Fibroblast of mammary gland (primary cell): ENCODE results near the gene UFD1.

Source experiments
- DNase-seq: peaks from one replicate; pipeline ENCODE4 v3.0.0-alpha.2; 2010; ENCODE audit warnings: low read depth
- H3K4me3 ChIP-seq: 2 replicates; pipeline ENCODE4 v1.5.1; 2011; ENCODE audit warnings: low read depth, mild to moderate bottlenecking, low read length, moderate library complexity; ENCODE audit not compliant: control insufficient read depth
- TF ChIP-seq, protein P1 (sequence below): conservative IDR thresholded peaks from 2 replicates; pipeline ENCODE4 v1.5.1; 2011; ENCODE audit warnings: low read depth, low read length, inconsistent platforms; ENCODE audit not compliant: control insufficient read depth, insufficient read depth

The UFD1 gene

DNA sequence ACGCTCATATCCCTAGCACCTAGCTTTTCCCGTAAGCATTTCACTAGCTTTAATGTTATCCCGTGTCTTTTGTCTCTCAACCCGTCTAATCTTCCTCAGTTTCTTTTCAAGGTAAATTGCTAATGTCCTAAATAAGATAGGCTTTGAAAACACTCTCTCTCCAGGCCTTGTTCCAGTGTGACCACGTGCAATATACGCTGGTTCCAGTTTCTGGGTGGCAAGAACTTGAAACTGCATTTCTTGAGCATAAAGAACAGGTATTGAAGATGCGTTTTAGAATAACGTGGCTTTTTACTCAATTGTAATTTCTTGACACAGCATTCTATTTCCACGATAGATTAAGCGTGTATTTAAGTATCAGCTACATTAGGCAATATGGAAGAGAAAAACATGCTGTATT lies 1.8 kb upstream of the UFD1 start:
- peak overlapping the region; percentile 75 for H3K4me3 ChIP-seq
- TF ChIP-seq, protein P1, sequence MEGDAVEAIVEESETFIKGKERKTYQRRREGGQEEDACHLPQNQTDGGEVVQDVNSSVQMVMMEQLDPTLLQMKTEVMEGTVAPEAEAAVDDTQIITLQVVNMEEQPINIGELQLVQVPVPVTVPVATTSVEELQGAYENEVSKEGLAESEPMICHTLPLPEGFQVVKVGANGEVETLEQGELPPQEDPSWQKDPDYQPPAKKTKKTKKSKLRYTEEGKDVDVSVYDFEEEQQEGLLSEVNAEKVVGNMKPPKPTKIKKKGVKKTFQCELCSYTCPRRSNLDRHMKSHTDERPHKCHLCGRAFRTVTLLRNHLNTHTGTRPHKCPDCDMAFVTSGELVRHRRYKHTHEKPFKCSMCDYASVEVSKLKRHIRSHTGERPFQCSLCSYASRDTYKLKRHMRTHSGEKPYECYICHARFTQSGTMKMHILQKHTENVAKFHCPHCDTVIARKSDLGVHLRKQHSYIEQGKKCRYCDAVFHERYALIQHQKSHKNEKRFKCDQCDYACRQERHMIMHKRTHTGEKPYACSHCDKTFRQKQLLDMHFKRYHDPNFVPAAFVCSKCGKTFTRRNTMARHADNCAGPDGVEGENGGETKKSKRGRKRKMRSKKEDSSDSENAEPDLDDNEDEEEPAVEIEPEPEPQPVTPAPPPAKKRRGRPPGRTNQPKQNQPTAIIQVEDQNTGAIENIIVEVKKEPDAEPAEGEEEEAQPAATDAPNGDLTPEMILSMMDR, result no peak
- DNase-seq, result no peak

DNA sequence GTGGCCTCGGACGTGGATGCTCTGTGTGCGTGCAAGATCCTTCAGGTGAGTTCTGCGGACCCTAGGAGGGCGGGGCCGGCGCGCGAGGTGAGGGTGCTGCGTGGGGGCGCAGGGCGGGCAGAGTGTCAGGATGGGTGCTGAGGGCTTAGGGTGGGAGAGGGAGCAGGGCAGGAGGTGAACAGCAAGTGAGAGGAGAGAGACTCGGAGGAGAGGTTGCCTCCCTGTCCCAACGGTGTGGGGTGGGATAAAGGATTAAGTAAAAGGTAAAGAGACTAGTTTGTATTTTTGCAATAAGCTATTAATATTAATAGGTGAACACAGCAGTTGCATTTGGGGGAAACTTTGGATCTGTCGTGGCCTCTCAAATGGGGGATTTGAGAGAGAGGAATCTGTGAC lies 1.2 kb upstream of the UFD1 start:
- peak overlapping the region; percentile 75 for H3K4me3 ChIP-seq
- no peak for DNase-seq
- TF ChIP-seq, protein P1, result no peak

DNA sequence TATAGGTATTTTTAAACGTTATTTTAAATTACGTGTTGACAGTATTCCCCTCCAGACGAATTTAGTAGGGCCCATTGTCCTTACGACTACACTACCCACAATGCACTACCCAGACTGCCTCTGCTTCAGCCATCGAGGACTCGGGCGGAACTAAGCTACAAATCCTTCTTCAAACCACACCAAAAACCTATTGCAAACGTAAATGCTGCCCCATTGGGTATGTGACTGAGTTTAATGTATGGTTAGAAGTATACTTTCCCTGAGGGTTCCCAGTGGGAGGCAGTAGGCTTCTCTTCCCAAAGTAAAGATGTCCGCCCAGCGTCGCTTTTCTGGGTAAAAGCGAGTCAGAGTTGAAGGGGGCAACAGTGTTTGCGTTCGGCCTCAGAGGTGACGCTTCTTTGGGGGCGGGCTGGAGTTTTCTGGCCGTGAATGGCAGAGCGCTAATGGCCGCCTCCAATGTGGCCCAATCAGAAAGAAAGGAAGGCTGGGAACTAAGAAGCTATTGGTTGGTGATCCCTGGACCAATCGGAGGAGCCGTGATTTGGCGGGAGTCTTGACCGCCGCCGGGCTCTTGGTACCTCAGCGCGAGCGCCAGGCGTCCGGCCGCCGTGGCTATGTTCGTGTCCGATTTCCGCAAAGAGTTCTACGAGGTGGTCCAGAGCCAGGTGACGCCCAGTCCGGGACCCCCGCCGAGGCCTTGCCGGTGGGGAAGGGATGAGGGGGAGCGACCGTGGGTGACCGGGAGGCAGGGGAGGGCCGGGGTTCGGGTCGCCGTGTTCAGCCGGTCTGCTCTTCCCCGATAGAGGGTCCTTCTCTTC lies 571 bp upstream of the UFD1 start, which contains the start of gene CDC45:
CDC45 (plus strand) TSS at position 566 of the 818 bp plus-strand sequence; CDS start at position 615, 49 bp downstream.
- TF ChIP-seq, protein P1, result no peak
- peak within 1 kb of the TSS; percentile 75 for H3K4me3 ChIP-seq
- peak; percentile 98 for DNase-seq

DNA sequence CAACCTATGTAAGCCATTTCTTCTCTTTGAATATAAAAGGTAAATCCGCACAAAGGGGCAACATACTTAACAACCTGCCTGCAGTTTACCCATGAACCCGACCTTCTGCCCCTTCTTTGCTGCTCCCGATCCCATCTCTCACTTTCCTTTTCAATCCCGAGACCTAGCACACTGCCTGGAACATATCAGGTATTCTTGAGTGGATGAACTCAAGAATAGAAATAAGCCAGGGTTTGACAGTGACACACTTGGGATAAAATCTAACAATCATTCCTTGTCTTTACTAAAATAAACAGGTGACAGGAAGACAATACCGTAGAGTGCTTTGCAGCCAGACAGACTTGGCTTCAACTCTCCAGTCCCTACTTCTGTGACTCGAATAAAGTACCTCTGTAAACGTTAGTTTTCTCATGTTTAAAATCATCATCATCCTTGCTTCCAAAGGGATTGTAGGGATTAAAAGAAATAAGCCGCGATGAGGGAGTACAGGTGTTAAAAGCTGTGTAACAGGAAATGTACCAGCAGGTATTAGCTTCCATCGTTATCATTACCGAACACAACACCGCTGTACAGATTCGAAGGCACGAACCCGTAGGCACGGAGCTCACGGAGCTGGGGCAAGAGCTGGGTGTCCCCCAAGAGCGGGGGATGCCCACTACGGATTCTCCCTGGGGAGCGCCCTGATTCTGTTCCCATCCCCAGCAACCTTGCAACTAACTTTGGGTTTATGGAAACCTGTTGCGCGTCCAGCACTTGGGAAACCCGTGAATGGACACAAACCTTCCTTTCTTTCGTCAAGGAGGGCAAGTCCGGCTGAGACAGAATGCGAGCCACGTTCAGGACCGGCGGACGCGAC lies 720 bp downstream of the UFD1 start:
- no peak for DNase-seq
- H3K4me3 ChIP-seq, result peak overlapping the region; percentile 75
- TF ChIP-seq, protein P1, result no peak

DNA sequence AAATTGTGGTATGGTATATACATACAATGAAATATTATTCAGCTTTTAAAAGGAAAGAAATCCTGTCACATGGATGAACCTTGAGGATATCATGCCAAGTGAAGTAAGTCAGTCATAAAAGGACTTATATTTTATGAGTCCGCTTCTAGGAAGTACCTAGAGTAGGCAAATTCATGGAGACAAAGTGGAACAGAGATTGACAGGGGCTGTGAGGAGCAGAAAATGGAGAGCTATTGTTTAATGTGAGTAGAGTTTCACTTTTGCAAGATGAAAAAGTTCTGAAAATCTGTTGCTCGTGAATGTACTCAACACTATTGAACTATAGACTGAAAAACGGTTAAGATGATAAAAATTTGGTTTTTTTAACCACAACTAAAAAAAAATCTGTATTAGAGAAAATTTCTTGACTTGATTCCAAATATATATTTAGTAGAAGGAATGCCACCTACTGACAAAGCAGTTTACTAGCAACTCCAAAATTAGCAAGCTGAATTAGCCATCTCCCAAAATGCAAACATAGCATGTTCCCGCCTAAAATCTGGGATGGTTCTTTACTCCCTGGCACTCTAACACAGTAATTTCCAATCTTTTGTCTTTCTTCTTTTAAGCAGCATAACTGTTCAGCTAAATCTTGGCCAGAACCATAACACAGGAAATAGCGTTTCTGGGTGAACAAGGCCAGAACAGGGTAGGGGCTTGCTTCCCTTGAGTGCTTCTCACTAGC lies 1.5 kb downstream of the UFD1 start:
- DNase-seq, result peak; percentile 40
- H3K4me3 ChIP-seq, result peak overlapping the region; percentile 75
- TF ChIP-seq, protein P1, result no peak

DNA sequence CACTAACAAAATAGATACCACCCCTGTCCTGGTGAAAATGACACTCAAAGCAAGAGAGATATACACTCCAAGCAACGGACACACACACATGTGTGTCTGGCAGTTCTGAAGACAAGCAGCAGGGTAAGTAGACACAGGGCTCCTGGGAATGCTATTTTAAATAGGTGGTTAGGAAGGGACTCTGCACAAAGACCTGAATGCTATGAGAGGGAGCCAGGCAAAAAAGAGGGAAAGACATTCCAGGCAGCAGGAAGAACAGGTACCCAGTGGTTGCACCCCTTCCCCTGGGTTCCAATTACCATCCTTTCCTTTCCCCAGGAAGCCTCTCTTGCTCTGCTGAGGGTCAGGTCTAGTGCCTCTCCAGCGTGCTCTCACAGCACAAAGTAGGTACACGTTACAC lies 3.0 kb downstream of the UFD1 start:
- DNase-seq, result no peak
- TF ChIP-seq, protein P1, result no peak
- no peak overlapping the region for H3K4me3 ChIP-seq
